H9 (cell line): Measurements from ENCODE around the gene CCT3. TPM values are rescaled to one million over a fixed set of nuclear protein-coding genes. Genes with fewer than 3 reads are reported as not detected.

ENCODE experiments used
- DNase-seq: peaks from one replicate; pipeline ENCODE4 v3.0.0-alpha.2; 2017
- H2AFZ ChIP-seq: one replicate; pipeline ENCODE4 v1.6.1; 2013; ENCODE audit warnings: mild to moderate bottlenecking, low read length, control low read depth, moderate library complexity
- H2AK5ac ChIP-seq: 2 replicates; pipeline ENCODE4 v1.6.1; 2013; ENCODE audit warnings: low read length, control low read depth, mixed read lengths; ENCODE audit not compliant: insufficient read length
- H2BK120ac ChIP-seq: one replicate; pipeline ENCODE4 v1.6.1; 2013; ENCODE audit warnings: low read depth, mild to moderate bottlenecking, low read length, control low read depth, inconsistent platforms; ENCODE audit not compliant: poor library complexity, severe bottlenecking
- H2BK12ac ChIP-seq: 2 replicates; pipeline ENCODE4 v1.6.1; 2013; ENCODE audit warnings: low read length, control low read depth, mixed read lengths, low read depth; ENCODE audit not compliant: insufficient read length
- H2BK15ac ChIP-seq: 2 replicates; pipeline ENCODE4 v1.6.1; 2013; ENCODE audit warnings: low read depth, low read length, control low read depth
- H2BK20ac ChIP-seq: one replicate; pipeline ENCODE4 v1.6.1; 2013; ENCODE audit warnings: low read depth, mild to moderate bottlenecking, low read length, control low read depth, inconsistent platforms; ENCODE audit not compliant: poor library complexity, severe bottlenecking
- H2BK5ac ChIP-seq: 2 replicates; pipeline ENCODE4 v1.6.1; 2013; ENCODE audit warnings: low read length, control low read depth, mixed read lengths; ENCODE audit not compliant: insufficient read length
- H3K14ac ChIP-seq: 2 replicates; pipeline ENCODE4 v1.6.1; 2013; ENCODE audit warnings: low read length, control low read depth; ENCODE audit not compliant: insufficient read depth
- H3K18ac ChIP-seq: 2 replicates; pipeline ENCODE4 v1.6.1; 2013; ENCODE audit warnings: low read depth, mild to moderate bottlenecking, mixed read lengths, low read length, control low read depth; ENCODE audit not compliant: insufficient read length
- H3K23ac ChIP-seq: 2 replicates; pipeline ENCODE4 v1.6.1; 2013; ENCODE audit warnings: low read length, control low read depth, mixed read lengths, low read depth; ENCODE audit not compliant: insufficient read length
- H3K23me2 ChIP-seq: 2 replicates; pipeline ENCODE4 v1.6.1; 2013; ENCODE audit warnings: low read depth, mild to moderate bottlenecking, mixed read lengths, low read length, control low read depth; ENCODE audit not compliant: insufficient read length, poor library complexity, severe bottlenecking
- H3K27ac ChIP-seq: 2 replicates; pipeline ENCODE4 v1.5.1; 2013; ENCODE audit warnings: low read length, control low read depth, mixed read lengths, low read depth; ENCODE audit not compliant: insufficient read length
- H3K27me3 ChIP-seq: 2 replicates; pipeline ENCODE4 v1.6.1; 2013; ENCODE audit warnings: low read length, control low read depth, inconsistent platforms; ENCODE audit not compliant: insufficient read depth
- H3K4ac ChIP-seq: 2 replicates; pipeline ENCODE4 v1.6.1; 2013; ENCODE audit warnings: low read depth, mild to moderate bottlenecking, control low read depth, inconsistent platforms, low read length, moderate library complexity
- H3K4me1 ChIP-seq: 2 replicates; pipeline ENCODE4 v1.6.1; 2013; ENCODE audit warnings: low read length, control low read depth, inconsistent platforms; ENCODE audit not compliant: insufficient read depth
- H3K4me2 ChIP-seq: 2 replicates; pipeline ENCODE4 v1.6.1; 2013; ENCODE audit warnings: low read length, control low read depth, mixed read lengths; ENCODE audit not compliant: insufficient read length, insufficient read depth
- H3K56ac ChIP-seq: 2 replicates; pipeline ENCODE4 v1.6.1; 2013; ENCODE audit warnings: low read depth, mild to moderate bottlenecking, mixed read lengths, low read length, control low read depth; ENCODE audit not compliant: insufficient read length
- H3K79me1 ChIP-seq: 2 replicates; pipeline ENCODE4 v1.6.1; 2013; ENCODE audit warnings: low read depth, mild to moderate bottlenecking, moderate library complexity, low read length, control low read depth, inconsistent platforms; ENCODE audit not compliant: insufficient read depth, poor library complexity, severe bottlenecking
- H3K79me2 ChIP-seq: 2 replicates; pipeline ENCODE4 v1.6.1; 2013; ENCODE audit warnings: low read length, control low read depth, inconsistent platforms; ENCODE audit not compliant: insufficient read depth
- H3K9ac ChIP-seq: 2 replicates; pipeline ENCODE4 v1.6.1; 2013; ENCODE audit warnings: low read length, control low read depth, mixed read lengths; ENCODE audit not compliant: insufficient read length; ENCODE audit errors: extremely low read depth
- H3K9me3 ChIP-seq: one replicate; pipeline ENCODE4 v1.6.1; 2013; ENCODE audit warnings: low read depth, low read length, inconsistent platforms; ENCODE audit not compliant: control insufficient read depth
- H3T11ph ChIP-seq: one replicate; pipeline ENCODE4 v1.6.1; 2013; ENCODE audit warnings: mild to moderate bottlenecking, low read length, control low read depth, inconsistent platforms
- H4K20me1 ChIP-seq: one replicate; pipeline ENCODE4 v1.6.1; 2013; ENCODE audit not compliant: control insufficient read depth, insufficient read length, insufficient read depth
- H4K5ac ChIP-seq: 2 replicates; pipeline ENCODE4 v1.6.1; 2013; ENCODE audit warnings: low read depth, mild to moderate bottlenecking, mixed read lengths, low read length, control low read depth; ENCODE audit not compliant: insufficient read length
- H4K8ac ChIP-seq: replicated peaks from 2 replicates; pipeline ENCODE4 v1.6.1; 2013; ENCODE audit warnings: low read length, control low read depth, mixed read lengths, low read depth; ENCODE audit not compliant: insufficient read length
- H4K91ac ChIP-seq: 2 replicates; pipeline ENCODE4 v1.6.1; 2013; ENCODE audit warnings: low read depth, mild to moderate bottlenecking, moderate library complexity, mixed read lengths, low read length, control low read depth; ENCODE audit not compliant: insufficient read length
- H3K27ac Mint-ChIP-seq, 3 experiments: 2 replicates in 2 of 3; 3 replicates in 1 of 3; pipeline ENCODE4 v1.8.0; 2020 to 2021; ENCODE audit warnings: mixed read lengths in 3 of 3, mild to moderate bottlenecking in 1 of 3, moderate library complexity in 1 of 3
- H3K27me3 Mint-ChIP-seq: 2 replicates; pipeline ENCODE4 v1.8.0; 2021; ENCODE audit warnings: low read depth, mild to moderate bottlenecking, moderate library complexity, mixed read lengths
- H3K36me3 Mint-ChIP-seq, 3 experiments: 2 replicates in 2 of 3; 3 replicates in 1 of 3; pipeline ENCODE4 v1.8.0; 2020 to 2021; ENCODE audit warnings: low read depth in 3 of 3, mixed read lengths in 3 of 3; ENCODE audit not compliant: insufficient read depth in 1 of 3
- H3K4me1 Mint-ChIP-seq, 2 experiments: 2 replicates each; pipeline ENCODE4 v1.8.0; 2020; ENCODE audit warnings: mixed read lengths in 2 of 2
- H3K4me3 Mint-ChIP-seq, 2 experiments: 2 replicates in 1 of 2; 3 replicates in 1 of 2; pipeline ENCODE4 v1.8.0; 2020 to 2021; ENCODE audit warnings: mild to moderate bottlenecking in 2 of 2, mixed read lengths in 2 of 2, moderate library complexity in 1 of 2
- H3K9me3 Mint-ChIP-seq, 2 experiments: 2 replicates in 1 of 2; 3 replicates in 1 of 2; pipeline ENCODE4 v1.8.0; 2020; ENCODE audit warnings: mild to moderate bottlenecking in 2 of 2, mixed read lengths in 2 of 2, moderate library complexity in 1 of 2
- CTCF ChIP-seq: fragments of 200-600 bp; sonication (generic); conservative IDR thresholded peaks from 3 replicates; pipeline ENCODE4 v1.8.0; 2021; ENCODE audit warnings: antibody characterized with exemption, mild to moderate bottlenecking
- WGBS: extraction: QIAGEN DNeasy Blood & Tissue Kit; methylation state at CpG from one replicate; pipeline ENCODE4 v1.1.7; 2013; ENCODE audit warnings: missing lambda C conversion rate, low lambda C conversion rate, mixed read lengths; ENCODE audit not compliant: insufficient read length; ENCODE audit errors: extremely low coverage; 5-methylcytosine and 5-hydroxymethylcytosine counted together
- total RNA-seq: library from RNA; stranded (reverse); gene quantifications from 2 replicates; pipeline ENCODE4 v1.2.1, GENCODE V29; 2021

The CCT3 gene
- total RNA-seq, 1 experiment from 2014 or later, result 524 TPM

GRCh38 chr1:156268336-156268735, 69.8 kb downstream of the CCT3 start:
- Mint-ChIP-seq H3K9me3 (no peaks in the 10 kb centered on the region), H3K4me1 (no peaks in the 10 kb centered on the region), H3K27me3 (no peaks in the 10 kb centered on the region), H3K27ac (no peak overlapping the region), H3K4me3 (no peak overlapping the region), H3K36me3 (peaks cover 66 to 95% (median 81%) of the 10 kb centered on the region in 3 experiments)
- Histone ChIP-seq H3K9me3 (no peaks in the 10 kb centered on the region), H3T11ph (no peak overlapping the region), H4K5ac (no peak overlapping the region), H4K8ac (no peak overlapping the region), H3K79me1 (no peaks in the 10 kb centered on the region), H3K56ac (no peak overlapping the region), H2BK20ac (no peak overlapping the region), H3K9ac (no peak overlapping the region), H2BK120ac (no peak overlapping the region), H3K18ac (no peak overlapping the region), H3K27ac (no peak overlapping the region), H3K27me3 (no peaks in the 10 kb centered on the region), H3K4ac (no peak overlapping the region), H3K14ac (no peak overlapping the region), H2AK5ac (no peak overlapping the region), H2AFZ (no peak overlapping the region), H3K4me2 (no peak overlapping the region), H4K91ac (no peak overlapping the region), H2BK12ac (no peak overlapping the region), H3K23ac (no peak overlapping the region), H3K23me2 (no peaks in the 10 kb centered on the region), H2BK5ac (no peak overlapping the region), H4K20me1 (no peaks in the 10 kb centered on the region), H3K79me2 (no peaks in the 10 kb centered on the region), H3K4me1 (no peaks in the 10 kb centered on the region), H2BK15ac (no peak overlapping the region)
- TF ChIP-seq CTCF, result no peak
- WGBS, result no CpG with 5 or more reads among the region's 4 CpGs
- no peak for DNase-seq
